COR-L47 (cell line): ENCODE measurements around the gene ADAR.
A peak's percentile ranks its signal among the peaks of the same experiment; 100 is the strongest.

Source experiments
- DNase-seq: peaks from one replicate; lab custom pipeline; 2025; lab: John Stamatoyannopoulos, UW

ADAR gene

DNA sequence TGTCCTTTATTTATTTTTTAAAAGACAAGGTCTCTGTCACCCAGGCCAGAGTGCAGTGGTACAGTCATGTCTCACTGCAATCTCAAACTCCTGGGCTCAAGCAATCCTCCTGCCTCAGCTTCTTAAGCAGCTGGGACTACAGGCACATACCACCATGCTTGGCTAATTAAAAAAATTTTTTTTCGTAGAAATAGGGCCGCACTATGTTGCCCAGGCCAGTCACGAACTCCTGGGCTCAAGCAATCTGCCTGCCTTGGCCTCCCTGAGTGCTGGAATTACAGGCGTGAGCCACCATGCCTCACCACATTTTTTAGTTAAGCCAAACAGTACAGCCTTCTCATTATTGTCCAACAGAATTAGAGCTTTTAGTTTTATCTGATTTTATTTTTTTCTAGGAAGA, 7.4 kb upstream of the ADAR start:
- no peak for DNase-seq

DNA sequence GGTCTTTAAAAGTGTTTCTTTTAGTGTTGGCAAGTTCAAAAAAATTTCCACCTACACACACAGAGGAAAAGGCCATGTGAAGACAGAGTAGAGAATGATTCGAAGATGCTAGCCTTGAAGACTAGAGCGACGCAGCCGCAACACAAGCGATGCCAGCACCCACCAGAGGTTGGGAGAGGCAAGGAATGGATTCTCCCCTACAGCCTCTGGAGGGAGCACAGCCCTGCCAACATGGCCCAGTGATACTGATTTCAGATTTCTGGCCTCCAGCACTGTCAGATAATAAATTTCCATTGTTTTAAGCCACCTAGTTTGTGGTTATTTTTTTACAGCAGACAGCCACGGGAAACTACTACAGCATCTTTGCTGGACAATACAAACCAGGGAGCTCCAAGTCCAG, 6.9 kb upstream of the ADAR start:
- no peak for DNase-seq

DNA sequence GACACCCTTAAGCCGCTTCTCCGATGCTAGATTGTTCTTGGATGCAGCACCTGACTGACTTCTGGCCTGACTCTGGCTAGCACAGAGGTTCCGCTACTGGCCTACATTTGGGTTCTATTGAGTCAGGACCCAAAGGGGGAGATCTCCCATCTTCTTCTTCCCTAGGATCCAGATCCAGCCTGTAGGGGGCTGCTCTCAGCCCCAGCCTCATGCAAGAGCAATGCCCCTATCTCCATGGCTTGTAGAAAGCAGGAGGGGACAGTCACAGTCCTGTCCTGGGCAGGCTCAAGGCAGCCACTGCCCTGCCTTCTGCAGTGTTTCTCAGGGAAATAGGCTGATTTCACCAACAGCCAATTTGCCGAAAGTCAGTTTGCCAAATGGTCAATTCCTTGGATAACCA, 6.3 kb upstream of the ADAR start:
- DNase-seq: no peak

DNA sequence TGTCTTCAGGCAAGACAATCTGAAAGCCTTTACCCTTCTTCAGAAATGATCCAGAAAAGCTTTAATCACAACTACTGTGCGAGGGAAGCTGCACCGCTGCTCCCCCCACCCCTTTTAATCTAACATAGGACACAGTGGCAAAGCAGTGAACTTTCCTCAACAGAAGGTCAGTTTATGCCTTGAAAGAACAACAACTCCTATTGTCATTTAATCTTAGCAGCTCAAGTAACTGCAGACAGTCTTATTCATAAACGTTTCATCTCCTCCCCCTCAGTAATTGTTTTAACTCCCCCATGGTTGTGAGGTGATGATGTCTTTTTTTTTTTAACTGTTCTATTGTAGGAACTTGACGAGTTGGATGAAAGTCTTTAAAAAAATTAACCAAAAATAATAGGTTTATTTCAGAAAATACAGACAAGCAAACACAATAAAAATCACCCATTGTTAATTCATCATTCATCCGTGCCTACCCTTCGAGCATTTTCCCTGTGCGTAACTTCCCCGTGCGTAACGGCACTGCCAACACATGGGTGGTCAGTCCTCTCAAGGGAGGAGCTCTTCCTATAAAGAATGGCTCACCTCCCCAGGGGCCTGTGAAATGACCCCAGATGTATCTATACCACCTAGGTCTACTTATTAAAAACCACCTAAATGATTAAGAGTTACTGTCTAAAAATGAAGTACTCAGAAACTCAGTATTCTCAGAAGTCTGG, 3.3 kb upstream of the ADAR start:
- DNase-seq: no peak

DNA sequence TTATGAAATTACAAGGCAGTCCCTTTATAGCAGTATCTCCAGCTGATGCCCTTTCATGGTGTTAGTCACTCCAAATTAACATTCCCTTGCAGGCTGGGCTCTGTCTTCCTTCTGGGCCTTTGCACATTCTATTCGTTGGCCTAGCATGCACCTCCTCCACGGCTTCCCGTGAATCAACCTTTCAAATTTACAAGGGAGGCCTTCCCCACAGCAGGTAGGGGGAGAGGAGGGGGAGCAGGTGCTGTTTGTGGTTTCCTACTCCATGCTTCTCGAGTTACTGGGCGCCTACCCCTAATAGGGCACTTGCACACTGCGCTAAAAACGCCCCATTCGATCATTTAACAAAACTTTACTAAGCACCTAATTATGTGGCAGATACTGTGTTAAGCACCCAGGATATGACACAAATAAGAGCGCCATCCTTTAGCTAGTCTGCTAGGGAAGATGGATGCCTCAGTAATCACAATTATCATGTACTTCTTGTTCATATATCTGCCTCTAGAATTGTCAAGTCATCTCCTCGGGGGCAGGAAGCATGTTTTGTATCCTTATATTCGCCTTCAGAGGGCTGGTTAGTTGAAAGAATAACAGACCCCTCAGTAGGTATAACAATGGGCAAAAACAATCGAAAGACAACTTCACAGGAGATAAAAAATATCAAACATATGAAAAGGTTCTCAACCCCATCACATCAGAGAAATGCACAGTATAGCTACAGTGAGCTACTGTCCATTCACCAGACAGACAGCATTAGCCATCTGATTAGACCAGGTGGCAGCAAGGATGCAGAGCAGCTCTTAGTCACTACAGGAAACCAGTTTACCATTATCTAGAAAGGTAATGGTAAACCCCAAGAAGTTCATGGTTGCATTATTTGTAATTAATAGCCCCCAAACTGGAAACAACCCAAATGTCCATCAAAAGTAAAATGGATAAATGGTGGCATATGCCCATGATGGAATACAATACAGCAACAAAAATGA, 1.7 kb upstream of the ADAR start:
- no peak for DNase-seq

DNA sequence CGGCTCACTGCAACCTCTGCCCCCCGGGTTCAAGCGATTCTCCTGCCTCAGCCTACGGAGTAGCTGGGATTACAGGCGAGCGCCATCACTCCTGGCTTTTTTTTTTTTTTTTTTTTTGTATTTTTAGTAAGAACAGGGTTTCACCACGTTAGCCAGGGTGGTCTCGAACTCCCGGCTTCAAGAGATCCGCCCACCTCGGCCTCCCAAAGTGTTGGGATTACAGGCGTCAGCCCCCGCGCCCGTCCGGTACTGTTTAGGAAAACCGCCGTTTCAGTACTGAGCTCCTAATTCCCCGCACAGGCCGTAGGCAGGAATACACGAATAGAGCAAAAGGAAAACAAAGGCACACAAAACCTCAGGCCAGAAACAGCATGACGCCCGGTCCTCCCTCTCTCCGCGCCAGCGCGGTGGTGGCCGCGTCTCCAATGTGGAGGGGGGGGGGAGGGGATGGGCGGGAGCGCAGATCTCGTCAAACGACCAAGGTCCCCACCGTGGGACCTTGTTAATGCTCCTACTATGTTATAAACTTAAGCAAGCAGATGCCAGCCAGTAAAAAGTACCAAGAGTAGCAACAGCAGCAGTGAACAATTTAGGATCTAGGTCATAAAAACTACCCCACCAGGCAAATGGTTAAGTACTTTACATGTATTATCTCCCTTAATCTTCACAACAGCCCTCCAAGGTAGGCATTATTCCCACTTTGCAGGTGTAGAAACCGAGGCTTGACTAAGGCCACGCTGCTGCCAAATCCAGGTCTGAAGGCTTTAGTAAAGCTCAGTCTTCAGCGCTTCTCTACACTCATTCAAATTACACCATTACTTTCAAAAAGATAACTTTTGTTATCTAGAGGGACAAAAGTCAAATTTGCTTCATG, 648 bp upstream of the ADAR start:
- peak; percentile 80 for DNase-seq

DNA sequence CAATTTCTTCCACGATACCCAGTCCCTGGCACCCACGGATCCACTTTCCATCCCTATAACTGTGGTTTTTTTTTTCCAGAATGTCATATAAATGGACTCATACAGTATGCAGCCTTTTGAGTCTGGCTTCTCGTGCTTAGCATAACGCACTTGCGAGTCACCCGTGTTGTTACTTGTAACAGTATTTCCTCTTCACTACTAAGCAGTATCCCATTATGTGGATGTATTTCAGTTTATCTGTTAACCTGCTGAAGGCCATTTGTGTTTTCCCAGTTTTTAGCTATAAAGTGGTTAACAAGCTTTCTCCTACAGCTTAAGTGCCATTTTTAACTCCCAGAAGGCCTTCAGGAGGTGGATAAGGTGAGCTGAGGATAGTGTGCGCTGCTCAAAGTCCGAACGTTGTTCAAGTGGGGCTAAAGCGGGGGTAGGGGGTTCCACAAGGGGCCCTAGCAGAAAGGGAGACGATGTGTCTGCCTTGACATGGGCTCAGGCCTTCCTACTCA, 829 bp downstream of the ADAR start:
- DNase-seq: no peak

DNA sequence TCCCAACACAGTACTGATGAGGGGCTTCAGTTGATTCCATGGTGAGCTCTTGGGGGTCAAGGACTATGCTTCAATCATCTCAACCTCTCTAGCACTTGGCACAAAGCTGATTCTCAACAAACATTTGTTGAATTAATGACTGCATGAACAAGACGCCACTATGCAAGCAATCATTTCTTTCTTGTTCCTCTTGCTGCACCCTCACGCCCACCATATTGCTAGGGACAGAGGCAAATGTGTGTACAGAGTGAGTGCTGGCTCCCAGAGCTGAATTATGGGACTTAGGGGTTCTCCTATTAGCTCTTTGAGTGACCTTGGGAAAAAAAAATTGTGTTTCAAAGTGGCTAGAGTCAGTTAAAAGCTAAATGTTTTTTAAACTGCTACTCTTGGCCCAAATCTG, 2.5 kb downstream of the ADAR start:
- DNase-seq: no peak

DNA sequence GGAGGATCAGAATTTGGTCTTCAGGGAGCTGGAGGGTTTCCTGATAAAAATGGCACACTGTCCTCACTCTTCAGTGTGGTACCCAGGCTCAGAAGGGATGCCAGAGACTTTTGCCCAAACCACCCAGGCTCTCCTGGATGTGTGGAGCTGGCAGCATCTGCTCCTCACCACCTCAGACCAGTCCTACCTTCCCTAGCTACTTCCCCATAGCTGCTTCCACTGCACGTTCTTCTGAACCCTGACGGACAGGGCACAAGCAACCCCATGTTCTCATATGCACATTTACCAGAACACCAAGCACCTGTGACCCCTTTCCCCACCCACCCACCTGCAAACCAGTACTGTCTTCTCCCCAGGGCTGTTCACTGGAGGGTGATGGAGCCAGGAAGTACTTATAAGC, 4.7 kb downstream of the ADAR start:
- no peak for DNase-seq

DNA sequence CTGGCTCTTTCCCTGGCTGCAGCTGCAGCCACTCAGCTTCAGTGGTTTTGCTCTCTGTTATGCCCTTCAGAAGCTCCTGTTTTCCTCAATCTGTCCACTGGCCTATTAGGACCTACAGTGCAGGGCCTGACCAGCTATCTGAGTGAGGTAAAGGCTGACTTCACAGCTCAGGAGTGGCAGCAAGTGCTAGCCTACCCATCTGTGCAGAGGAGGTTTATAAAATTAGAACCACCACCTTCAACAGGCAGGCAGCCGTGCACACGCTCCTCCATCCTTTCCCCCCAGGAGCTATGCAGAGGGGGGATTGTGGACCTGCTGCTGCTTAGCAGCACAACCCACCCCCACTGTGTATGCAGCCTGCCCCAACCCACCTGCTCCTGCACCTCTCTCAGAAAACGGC, 8.3 kb downstream of the ADAR start:
- no peak for DNase-seq

DNA sequence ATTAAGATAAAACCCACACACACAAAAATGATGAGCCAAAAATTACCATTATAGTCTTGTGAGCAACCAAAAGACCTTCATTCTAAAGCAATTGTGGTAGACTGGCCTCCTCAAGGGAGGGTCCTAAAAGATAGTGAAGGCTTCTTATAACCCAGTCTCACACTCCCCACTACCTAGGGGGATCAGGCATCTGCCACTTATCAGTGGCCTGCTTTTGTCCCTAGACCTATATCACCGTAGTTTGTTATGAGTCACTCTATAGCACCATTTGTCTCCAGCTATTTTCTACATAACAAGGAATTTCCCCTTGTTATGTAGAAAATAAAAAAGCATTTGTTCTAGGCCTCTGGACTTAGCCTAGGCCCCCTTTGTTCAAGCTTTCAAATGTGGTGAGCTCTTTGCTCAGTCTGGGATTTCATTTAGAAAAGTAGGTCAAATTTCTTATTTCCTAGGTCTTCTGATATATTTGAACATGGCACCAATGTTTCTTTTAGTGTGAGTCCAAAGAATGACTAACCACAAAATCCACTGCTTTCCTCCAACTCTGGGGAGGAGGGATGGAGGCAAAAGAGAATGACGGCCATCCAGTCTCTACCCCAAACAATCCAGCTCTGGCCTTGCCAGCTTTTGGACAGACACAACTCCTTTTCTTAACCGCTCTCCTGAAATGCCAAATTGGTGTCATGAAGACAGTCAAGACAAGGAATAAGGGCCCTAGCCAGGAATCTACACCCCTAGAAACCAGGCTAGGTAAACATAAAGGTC, 8.9 kb downstream of the ADAR start:
- DNase-seq: no peak

DNA sequence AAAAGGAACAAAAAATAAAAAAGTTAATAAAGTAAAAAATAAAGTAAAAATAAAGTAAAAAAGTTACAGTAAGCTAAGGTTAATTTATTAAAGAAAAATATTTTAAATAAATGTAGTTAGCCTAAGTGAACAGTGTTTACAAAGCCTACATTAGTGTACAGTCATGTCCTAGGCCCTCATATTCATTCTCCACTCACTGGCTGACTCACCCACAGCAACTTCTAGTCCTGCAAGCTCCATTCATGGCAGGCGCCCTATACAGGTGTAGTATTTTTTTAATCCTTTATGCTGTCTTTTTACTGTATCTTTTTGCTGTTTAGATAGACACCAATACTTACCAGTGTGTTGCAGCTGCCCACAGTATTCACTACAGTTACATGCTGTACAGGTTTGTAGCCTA, 12.4 kb downstream of the ADAR start:
- DNase-seq: no peak

DNA sequence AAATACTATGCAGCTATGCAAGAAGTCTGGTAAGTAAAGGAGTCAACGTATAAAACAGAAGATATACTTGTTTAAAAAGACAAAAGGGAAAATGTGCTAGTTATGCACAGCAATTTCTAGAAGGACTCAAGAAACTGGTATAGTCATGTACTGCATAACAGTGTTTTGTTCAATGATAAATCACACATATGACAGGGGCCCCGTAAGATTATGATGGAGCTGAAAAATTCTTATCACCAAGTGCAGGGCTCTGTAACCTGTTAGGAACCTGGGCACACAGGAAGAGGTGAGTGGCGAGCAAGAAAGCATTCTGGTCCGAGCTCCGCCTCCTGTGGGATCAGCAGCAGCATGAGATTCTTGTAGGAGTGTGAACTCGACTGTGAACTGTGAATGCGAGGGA, 13.2 kb downstream of the ADAR start:
- DNase-seq: no peak

DNA sequence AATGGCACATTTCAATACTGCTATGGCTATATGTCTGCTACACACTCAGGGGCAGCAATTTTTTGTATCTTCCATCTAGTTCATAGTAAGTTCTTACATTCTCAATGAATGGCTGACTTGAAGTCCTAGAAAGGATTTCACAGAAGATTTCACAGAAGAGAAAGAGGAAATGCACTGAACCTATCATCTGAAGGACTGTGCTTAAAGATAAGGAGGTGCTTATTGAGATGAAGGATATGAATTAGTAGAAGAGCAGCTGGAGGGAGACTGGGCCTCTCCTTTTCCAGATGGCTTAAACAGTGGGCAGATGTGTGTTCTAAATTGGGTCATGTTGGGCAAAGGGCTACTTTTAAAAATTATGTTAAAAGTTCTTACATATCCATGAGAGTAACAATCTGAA, 14.6 kb downstream of the ADAR start:
- DNase-seq: no peak

DNA sequence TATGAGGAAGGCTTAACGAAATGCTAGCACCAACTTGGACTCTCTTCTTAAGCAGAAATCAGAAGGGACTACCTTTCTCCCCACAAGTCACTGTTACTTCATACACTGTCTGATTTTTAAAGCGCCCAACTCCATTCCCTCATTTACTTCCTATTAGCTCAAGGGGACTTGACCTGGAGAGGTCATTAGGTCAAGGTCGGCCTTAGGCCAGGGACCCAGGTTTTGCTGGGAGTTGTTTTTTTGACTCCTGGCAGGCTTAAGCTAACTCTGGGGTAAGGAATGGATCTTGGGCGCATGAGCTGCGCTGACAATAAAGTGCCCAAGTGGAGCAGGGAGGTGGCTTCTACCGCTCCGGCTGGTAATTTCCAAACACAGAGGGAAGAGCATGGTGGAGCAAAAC, 16.8 kb downstream of the ADAR start:
- DNase-seq: no peak

DNA sequence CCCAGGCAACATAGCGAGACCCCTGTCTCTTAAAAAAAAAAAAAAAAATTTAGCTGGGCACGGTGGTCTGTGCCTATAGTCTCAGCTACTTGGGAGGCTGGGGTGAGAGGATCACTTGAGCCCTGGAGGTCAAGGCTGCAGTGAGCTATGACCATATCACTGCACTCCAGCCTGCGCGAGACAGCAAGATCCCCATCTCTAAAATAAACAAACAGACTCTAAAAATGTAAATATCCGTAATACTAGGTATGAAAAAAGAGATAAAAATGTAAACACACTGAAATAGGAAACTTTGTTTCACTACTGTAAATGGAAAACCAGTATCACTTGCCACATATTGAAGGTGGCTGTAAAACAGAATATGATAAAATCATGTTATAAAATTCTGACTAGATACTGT, 17.2 kb downstream of the ADAR start:
- DNase-seq: no peak

DNA sequence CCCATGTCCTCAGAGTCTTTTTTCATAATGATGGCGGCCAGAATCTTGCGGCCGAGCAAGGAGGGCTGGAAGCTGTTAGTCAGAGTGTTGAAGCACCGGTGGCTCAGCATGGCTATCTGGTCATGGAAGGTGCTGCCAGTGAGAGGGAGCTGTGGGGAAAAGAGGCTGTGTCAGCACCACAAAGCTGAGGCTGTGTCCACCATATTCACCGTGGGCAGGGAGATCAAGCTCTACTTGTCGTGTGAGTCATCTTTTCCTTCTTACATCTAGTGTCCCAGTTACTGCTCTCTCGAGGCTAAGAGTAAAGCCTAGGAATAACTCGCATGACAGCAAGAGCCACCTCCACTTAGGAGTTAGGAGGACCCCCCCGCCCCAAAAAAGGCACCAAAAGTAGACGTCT, 18.2 kb downstream of the ADAR start:
- no peak for DNase-seq

DNA sequence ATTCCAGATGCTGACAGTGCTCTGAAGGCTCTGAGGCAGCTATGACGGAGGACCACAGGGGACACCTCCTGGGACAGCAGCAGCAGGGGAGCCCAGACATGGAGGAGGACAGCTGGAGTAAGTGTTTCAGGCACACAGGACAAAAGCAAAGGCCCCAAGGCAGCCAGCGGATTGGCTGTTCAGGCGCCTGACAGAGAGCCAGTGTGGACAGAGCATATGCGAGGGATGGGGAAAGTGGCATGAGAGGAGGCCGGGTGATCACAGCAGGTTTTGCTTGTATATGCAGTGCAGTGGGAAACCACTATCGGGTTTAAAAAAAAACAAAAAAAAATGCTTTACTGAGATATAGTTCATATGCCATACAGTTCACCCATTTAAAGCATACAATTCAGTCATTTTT, 21.3 kb downstream of the ADAR start:
- DNase-seq: no peak

DNA sequence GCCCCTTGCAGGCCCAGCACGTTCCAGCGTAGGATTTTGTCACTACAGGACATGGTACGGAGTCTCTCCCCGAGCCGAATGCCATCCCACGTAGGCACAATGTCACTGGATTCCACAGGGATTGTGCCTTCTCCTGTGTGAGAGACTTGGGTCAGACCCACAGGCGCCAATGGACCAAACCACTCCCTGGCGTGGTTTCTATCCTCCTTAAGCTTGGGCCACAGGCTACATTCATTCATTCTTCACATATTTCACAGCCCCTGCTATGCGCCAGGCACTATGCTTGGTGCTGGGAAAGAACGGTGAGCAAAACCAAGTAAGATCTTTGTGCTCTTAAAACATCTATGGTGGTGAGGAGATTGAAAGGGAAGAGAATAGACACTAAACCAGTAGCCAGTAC, 21.8 kb downstream of the ADAR start:
- DNase-seq: no peak

DNA sequence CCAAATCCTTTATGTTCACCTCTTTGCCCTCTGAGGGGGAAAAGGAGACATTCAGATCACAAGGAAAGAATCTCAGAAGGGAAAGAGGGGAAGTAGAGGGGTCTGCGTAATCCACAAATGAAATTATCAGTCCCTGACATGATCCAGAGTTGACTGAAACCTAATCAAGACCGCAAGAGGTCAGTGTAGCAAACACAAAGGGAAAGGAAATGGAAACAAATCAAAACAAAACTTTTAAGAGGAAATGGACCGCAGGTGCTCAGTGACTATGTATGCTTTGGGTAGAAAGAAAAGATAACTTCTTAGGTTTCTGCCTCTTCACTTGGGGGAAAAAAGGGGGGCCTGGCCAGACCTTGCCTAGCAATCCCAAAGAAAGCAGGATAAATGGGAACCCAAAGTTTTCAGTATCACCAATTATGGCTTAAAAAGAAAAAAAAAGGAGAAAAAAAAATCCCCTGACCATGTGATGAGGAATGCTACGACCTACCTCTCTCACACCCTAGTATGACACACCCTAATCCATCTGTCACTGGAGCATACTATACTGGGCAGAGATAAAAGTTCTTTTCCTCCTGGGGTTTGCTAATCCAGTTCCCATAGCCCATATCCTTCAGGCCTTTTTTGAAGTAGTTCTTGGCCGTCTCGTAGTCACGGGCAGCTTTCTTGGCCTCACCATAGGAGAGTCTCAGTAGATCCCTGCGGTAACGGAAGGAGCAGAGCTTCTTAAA, 23.6 kb downstream of the ADAR start:
- no peak for DNase-seq

DNA sequence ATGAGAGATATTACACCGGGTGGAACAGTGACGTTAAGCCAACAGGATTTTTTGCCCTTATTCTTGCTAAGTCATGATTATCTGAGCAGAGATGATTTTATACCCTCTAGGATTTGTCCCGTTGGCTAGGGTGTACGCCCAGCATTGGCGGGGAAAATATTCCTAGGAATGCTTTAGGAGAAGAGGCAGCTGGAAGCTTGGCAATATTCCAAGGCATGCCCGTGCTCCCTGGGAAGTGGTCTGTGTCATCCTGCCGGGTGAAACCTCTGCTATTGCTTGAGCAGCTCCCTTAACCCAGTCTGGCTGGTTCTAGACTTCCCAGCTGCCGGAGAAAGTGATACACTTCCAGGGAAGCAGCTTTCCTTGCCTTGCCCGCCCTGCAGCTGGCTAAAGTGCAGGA, 24.2 kb downstream of the ADAR start:
- no peak for DNase-seq
